NT2/D1 (cell line): Measurements from ENCODE around the gene TGFBR3.

Experiments
- DNase-seq: peaks from one replicate; pipeline ENCODE4 v3.0.0-alpha.2; 2011; ENCODE audit warnings: low read depth, low spot score
- H3K27me3 ChIP-seq: 2 replicates; pipeline ENCODE4 v1.6.0; 2011; ENCODE audit warnings: mild to moderate bottlenecking; ENCODE audit not compliant: insufficient read length, insufficient read depth
- H3K36me3 ChIP-seq: 2 replicates; pipeline ENCODE4 v1.6.1; 2011; ENCODE audit warnings: mild to moderate bottlenecking, low read length, mixed read lengths; ENCODE audit not compliant: insufficient read depth, insufficient read length
- H3K4me1 ChIP-seq: 2 replicates; pipeline ENCODE4 v1.5.1; 2011; ENCODE audit not compliant: insufficient read depth, insufficient read length
- H3K4me3 ChIP-seq: 2 replicates; pipeline ENCODE4 v1.5.1; 2011; ENCODE audit warnings: low read depth; ENCODE audit not compliant: insufficient read length
- H3K9ac ChIP-seq: 2 replicates; pipeline ENCODE4 v1.6.0; 2011; ENCODE audit warnings: low read depth; ENCODE audit not compliant: insufficient read length
- H3K9me3 ChIP-seq: 2 replicates; pipeline ENCODE4 v1.5.1; 2011; ENCODE audit warnings: mild to moderate bottlenecking, low read length; ENCODE audit not compliant: insufficient read depth
- SUZ12 ChIP-seq: IDR thresholded peaks from 2 replicates; pipeline ENCODE4 v1.6.1; 2011; ENCODE audit not compliant: insufficient read length, insufficient read depth; ENCODE audit errors: extremely low read depth
- YY1 ChIP-seq: IDR thresholded peaks from 2 replicates; pipeline ENCODE4 v1.6.1; 2011; ENCODE audit not compliant: insufficient read length, insufficient read depth
- ZNF274 ChIP-seq: IDR thresholded peaks from 2 replicates; pipeline ENCODE4 v1.6.1; 2011; ENCODE audit warnings: mild to moderate bottlenecking, low read depth, low read length

TGFBR3 gene

DNA sequence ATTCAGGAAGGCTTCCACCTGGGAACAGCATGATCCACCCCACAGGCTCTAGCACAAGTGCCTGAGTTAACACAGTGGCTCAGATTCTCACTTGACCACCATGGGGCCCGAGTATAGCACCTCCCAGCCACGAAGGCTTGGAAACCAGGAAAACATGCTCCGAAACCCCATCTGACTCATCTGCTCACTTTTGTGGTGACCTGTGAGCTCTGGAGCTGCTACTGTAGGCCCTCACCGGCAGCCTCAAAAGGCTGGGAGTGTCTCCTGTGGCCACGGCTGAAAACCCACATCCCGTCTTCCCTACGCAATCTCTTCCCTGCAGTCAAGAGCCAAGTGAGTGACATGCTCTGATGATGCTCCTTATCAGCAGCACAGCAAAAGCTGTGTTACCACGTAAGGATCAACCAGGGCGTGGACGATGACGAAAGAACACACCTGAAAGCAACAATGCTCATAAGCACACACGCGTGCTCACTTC lies 81.4 kb downstream of the TGFBR3 start:
- TF ChIP-seq ZNF274, result no peak
- Histone ChIP-seq H3K27me3 (no peaks in the 10 kb centered on the region), H3K4me1 (no peaks in the 10 kb centered on the region), H3K9me3 (no peaks in the 10 kb centered on the region), H3K36me3 (no peaks in the 10 kb centered on the region), H3K4me3 (no peak overlapping the region), H3K9ac (no peak overlapping the region)
- no peak for DNase-seq

DNA sequence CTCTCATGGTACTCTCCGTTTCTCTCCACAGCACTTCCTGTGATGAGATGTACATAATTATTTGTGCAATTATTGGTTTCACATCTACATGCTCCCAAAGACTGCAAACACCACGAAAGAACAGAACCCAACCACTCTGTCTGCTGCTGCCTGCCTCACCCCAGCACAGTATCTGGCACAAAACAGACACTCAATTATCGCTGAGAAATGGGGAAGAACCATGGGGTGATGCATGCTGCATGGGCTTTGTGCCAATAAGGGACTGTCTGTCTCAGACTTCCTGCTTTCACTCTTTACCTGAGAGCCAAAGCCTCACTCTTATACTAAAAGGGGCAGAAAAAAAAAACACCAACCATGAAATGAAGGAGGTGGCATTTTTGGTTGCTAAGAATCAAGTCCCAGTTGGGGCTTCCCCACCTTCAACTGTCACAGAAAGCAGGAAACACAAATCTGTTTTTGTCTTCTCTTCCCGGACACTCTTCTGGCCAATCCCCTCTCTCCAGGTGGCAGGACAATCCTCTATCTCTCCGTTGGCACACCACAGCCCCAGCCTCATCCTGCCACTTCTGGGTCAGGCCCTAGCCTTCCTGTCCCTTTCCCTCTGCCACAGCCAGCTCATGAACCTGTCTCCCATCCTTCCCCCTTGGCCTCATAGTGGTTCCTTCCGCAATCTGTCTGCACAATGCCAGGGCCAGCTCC lies 82.0 kb downstream of the TGFBR3 start:
- TF ChIP-seq SUZ12 (no peak), YY1 (no peak), ZNF274 (no peak)
- no peaks in the 10 kb centered on the region for H3K36me3 ChIP-seq
- DNase-seq, result no peak
- H3K9me3 ChIP-seq, result no peaks in the 10 kb centered on the region
- no peak overlapping the region for H3K4me3 ChIP-seq
- H3K27me3 ChIP-seq, result no peaks in the 10 kb centered on the region
- H3K9ac ChIP-seq, result no peak overlapping the region
- H3K4me1 ChIP-seq, result no peaks in the 10 kb centered on the region

DNA sequence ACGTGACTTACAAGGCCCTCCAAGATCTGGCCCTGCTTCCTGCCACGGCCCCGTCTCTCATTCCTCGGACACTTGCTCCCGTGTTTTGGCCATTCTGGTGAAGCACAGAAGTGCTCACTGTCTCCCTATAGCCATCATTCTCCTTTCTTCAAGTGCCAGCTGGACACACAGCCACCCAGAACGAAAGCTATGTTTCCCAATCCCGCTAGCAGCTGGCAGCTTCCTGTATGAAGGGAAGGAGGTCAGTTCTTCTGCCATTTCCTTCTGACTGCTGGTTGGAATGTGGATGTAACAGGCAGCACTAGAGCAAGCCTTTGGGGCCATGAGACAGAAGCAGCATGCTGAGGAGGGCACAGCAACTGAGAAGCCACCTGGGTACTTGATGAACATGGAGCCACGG lies 82.8 kb downstream of the TGFBR3 start:
- no peaks in the 10 kb centered on the region for H3K9me3 ChIP-seq
- no peak for DNase-seq
- H3K9ac ChIP-seq, result no peak overlapping the region
- no peaks in the 10 kb centered on the region for H3K27me3 ChIP-seq
- no peak overlapping the region for H3K4me3 ChIP-seq
- H3K36me3 ChIP-seq, result no peaks in the 10 kb centered on the region
- peaks cover 2% of the 10 kb centered on the region for H3K4me1 ChIP-seq
- no peak for TF ChIP-seq SUZ12
- TF ChIP-seq ZNF274, result no peak
- TF ChIP-seq YY1, result no peak

DNA sequence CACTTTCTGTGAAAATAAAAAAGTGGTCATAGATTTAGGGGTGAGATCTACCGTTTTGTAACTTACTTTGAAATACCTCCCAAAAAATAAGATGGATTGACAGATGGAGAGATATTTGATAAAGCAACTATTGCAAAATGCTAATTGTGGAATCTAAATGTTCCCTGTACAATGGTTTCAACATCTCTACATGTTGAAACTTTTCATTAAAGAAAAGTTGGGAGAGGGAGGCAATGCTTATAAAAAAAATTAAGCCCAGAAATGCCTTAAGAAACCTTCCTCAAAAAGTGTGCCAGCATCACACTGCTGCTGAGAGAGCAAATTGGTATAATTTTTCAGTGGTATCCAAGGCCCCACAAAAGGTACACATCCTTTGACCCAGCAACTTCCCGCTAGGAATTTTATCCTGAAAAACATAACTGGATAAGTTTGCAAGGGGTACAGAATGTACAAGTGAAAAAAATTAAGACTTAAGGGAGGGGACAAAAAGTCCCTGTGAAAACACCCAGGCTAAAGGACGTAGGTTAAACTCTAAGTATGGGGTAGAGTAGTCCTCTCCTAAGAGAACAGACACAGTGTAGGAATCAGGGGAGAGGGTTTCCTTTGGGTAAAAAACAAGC lies 84.3 kb downstream of the TGFBR3 start:
- Histone ChIP-seq H3K36me3 (no peaks in the 10 kb centered on the region), H3K4me1 (peaks cover 2% of the 10 kb centered on the region), H3K9ac (no peak overlapping the region), H3K27me3 (no peaks in the 10 kb centered on the region), H3K4me3 (no peak overlapping the region), H3K9me3 (no peaks in the 10 kb centered on the region)
- DNase-seq, result no peak
- TF ChIP-seq SUZ12 (no peak), ZNF274 (no peak), YY1 (no peak)

DNA sequence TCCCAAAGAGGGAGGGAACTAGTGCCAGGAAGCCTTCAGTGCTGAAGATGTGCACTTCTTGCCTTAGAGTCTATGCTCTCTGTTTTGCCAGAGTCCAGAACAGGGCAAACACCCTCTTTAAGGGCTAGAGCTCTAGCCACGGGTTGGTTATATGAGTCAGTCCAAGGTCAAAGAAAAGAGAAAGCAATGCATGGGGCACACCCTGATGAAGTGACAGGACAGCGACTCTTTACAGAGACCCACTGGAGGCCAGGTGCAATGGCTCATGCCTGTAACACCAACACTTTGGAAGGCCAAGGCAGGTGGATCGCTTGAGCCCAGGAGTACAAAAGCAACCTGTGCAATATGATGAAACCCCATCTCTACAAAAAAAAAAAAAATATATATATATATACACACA lies 86.1 kb downstream of the TGFBR3 start:
- no peaks in the 10 kb centered on the region for H3K27me3 ChIP-seq
- no peaks in the 10 kb centered on the region for H3K36me3 ChIP-seq
- H3K9me3 ChIP-seq, result no peaks in the 10 kb centered on the region
- no peak overlapping the region for H3K9ac ChIP-seq
- H3K4me3 ChIP-seq, result no peak overlapping the region
- no peak for DNase-seq
- peaks cover 2% of the 10 kb centered on the region for H3K4me1 ChIP-seq
- no peak for TF ChIP-seq SUZ12
- no peak for TF ChIP-seq YY1
- TF ChIP-seq ZNF274, result no peak

DNA sequence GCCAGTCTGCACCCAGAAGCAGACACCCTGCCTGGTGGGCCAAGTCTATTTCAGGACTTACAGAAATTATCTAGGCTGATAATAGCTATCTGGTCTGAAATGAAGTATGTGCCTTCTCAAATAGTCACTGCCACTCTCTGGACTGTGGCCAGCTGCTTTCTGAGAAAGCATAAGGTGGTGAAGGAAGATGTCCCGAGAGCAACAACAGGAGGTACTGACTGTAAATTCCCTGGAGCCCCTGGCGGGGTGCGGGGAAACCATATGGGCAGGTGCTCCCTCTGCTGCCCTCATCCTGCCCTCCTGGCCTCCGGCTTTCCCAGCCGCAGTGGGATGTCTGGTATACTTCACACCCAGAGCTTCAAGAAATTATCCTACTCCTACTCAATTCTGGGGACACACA lies 86.8 kb downstream of the TGFBR3 start:
- TF ChIP-seq YY1 (no peak), ZNF274 (no peak), SUZ12 (no peak)
- Histone ChIP-seq H3K36me3 (no peaks in the 10 kb centered on the region), H3K4me3 (no peak overlapping the region), H3K9me3 (no peaks in the 10 kb centered on the region), H3K4me1 (peaks cover 2% of the 10 kb centered on the region), H3K9ac (no peak overlapping the region), H3K27me3 (no peaks in the 10 kb centered on the region)
- no peak for DNase-seq

DNA sequence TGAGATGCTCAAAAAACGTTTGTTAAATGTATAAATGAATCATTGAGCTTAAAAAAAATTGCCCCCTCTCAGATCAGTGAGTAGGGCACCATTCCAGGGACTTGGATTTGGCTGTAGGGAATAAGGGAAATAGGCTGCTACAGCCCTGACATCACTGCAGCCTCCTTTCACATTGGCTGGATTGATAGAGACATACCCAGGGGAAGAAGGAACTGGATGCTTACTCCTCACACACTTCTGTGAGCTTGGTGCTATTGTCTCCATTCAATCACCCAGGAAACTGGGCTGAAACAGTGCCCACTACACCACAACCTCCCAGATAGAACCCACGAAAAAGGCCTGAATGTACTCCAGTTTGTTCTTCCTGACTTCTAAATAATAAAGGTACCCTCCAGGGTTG lies 87.2 kb downstream of the TGFBR3 start:
- TF ChIP-seq SUZ12, result no peak
- no peak for TF ChIP-seq YY1
- H3K9ac ChIP-seq, result no peak overlapping the region
- H3K4me1 ChIP-seq, result peaks cover 2% of the 10 kb centered on the region
- no peaks in the 10 kb centered on the region for H3K36me3 ChIP-seq
- H3K9me3 ChIP-seq, result no peaks in the 10 kb centered on the region
- no peak overlapping the region for H3K4me3 ChIP-seq
- H3K27me3 ChIP-seq, result no peaks in the 10 kb centered on the region
- DNase-seq, result no peak
